Measurements from ENCODE around the gene SPRY1. TPM values are rescaled to one million over a fixed set of nuclear protein-coding genes. Genes with fewer than 3 reads are reported as not detected.
A peak's percentile ranks its signal among the peaks of the same experiment; 100 is the strongest.

Gene SPRY1
- total and polyA plus RNA-seq, 2 donors = 14.0 to 38.6 TPM

GRCh38 chr4:123386609-123387008 lies 10.0 kb upstream of the SPRY1 start:
- 79% methylated on average over 4 of the region's 4 CpGs for WGBS
- Histone ChIP-seq H3K27ac (ENCODE audit: low read depth in 1 of 2, low read length in 1 of 2) (no peak overlapping the region), H3K9me3 (ENCODE audit: control insufficient read depth in 2 of 2, insufficient read depth in 1 of 2, low read length in 1 of 2) (no peaks in the 10 kb centered on the region), H3K4me1 (ENCODE audit: control insufficient read depth in 2 of 2, insufficient read depth in 2 of 2, low read length in 2 of 2) (peaks cover 6 to 7% of the 10 kb centered on the region in 2 donors), H3K27me3 (ENCODE audit: control insufficient read depth in 2 of 2, insufficient read depth in 1 of 2, low read length in 1 of 2) (no peaks in the 10 kb centered on the region), H3K4me3 (ENCODE audit: low read length in 2 of 2) (no peak overlapping the region), H3K36me3 (ENCODE audit: control insufficient read depth in 2 of 2, insufficient read depth in 2 of 2, low read length in 1 of 2) (no peaks in the 10 kb centered on the region)
- no peak for DNase-seq (ENCODE audit: low read depth in 6 of 9, low spot score in 9 of 9)

- WGBS = 49% methylated on average over 3 of the region's 3 CpGs
- H3K27me3 ChIP-seq (ENCODE audit: control insufficient read depth in 2 of 2, insufficient read depth in 1 of 2, low read length in 1 of 2) = no peaks in the 10 kb centered on the region
- H3K4me1 ChIP-seq (ENCODE audit: control insufficient read depth in 2 of 2, insufficient read depth in 2 of 2, low read length in 2 of 2) = peaks cover 0 to 3% of the 10 kb centered on the region in 2 donors
- H3K4me3 ChIP-seq (ENCODE audit: low read length in 2 of 2) = no peak overlapping the region
- no peaks in the 10 kb centered on the region for H3K9me3 ChIP-seq (ENCODE audit: control insufficient read depth in 2 of 2, insufficient read depth in 1 of 2, low read length in 1 of 2)
- peak in 2 of 9 donors; percentile 15 to 65 for DNase-seq (ENCODE audit: low read depth in 6 of 9, low spot score in 9 of 9)
- no peak overlapping the region for H3K27ac ChIP-seq (ENCODE audit: low read depth in 1 of 2, low read length in 1 of 2)
- no peaks in the 10 kb centered on the region for H3K36me3 ChIP-seq (ENCODE audit: control insufficient read depth in 2 of 2, insufficient read depth in 2 of 2, low read length in 1 of 2)
Measured at GRCh38 chr4:123390846-123391456, 5.6 kb upstream of the SPRY1 start.

- Histone ChIP-seq H3K36me3 (ENCODE audit: control insufficient read depth in 2 of 2, insufficient read depth in 2 of 2, low read length in 1 of 2) (no peaks in the 10 kb centered on the region), H3K27ac (ENCODE audit: low read depth in 1 of 2, low read length in 1 of 2) (no peak overlapping the region), H3K9me3 (ENCODE audit: control insufficient read depth in 2 of 2, insufficient read depth in 1 of 2, low read length in 1 of 2) (no peaks in the 10 kb centered on the region), H3K27me3 (ENCODE audit: control insufficient read depth in 2 of 2, insufficient read depth in 1 of 2, low read length in 1 of 2) (no peaks in the 10 kb centered on the region), H3K4me1 (ENCODE audit: control insufficient read depth in 2 of 2, insufficient read depth in 2 of 2, low read length in 2 of 2) (no peaks in the 10 kb centered on the region), H3K4me3 (ENCODE audit: low read length in 2 of 2) (no peak overlapping the region)
- DNase-seq (ENCODE audit: low read depth in 6 of 9, low spot score in 9 of 9) = no peak
- 96% methylated on average over 5 of the region's 5 CpGs for WGBS
Measured at GRCh38 chr4:123393721-123394120, 2.9 kb upstream of the SPRY1 start.

GRCh38 chr4:123397144-123398065 lies 810 bp downstream of the SPRY1 start:
- H3K27ac ChIP-seq (ENCODE audit: low read depth in 1 of 2, low read length in 1 of 2) = peak overlapping the region; percentile 95
- peaks cover 12 to 13% of the 10 kb centered on the region in 2 donors for H3K36me3 ChIP-seq (ENCODE audit: control insufficient read depth in 2 of 2, insufficient read depth in 2 of 2, low read length in 1 of 2)
- H3K9me3 ChIP-seq (ENCODE audit: control insufficient read depth in 2 of 2, insufficient read depth in 1 of 2, low read length in 1 of 2) = no peaks in the 10 kb centered on the region
- H3K4me3 ChIP-seq (ENCODE audit: low read length in 2 of 2) = peak overlapping the region; percentile 86 to 90
- DNase-seq (ENCODE audit: low read depth in 6 of 9, low spot score in 9 of 9) = peak in 5 of 9 donors; percentile 52 to 85 (median 57)
- no peaks in the 10 kb centered on the region for H3K27me3 ChIP-seq (ENCODE audit: control insufficient read depth in 2 of 2, insufficient read depth in 1 of 2, low read length in 1 of 2)
- H3K4me1 ChIP-seq (ENCODE audit: control insufficient read depth in 2 of 2, insufficient read depth in 2 of 2, low read length in 2 of 2) = peaks cover 3 to 17% of the 10 kb centered on the region in 2 donors
- WGBS = under 1% methylated on average over 85 of the region's 85 CpGs

GRCh38 chr4:123398066-123398852 lies 1.7 kb downstream of the SPRY1 start:
- Histone ChIP-seq H3K36me3 (ENCODE audit: control insufficient read depth in 2 of 2, insufficient read depth in 2 of 2, low read length in 1 of 2) (peaks cover 19 to 22% of the 10 kb centered on the region in 2 donors), H3K27ac (ENCODE audit: low read depth in 1 of 2, low read length in 1 of 2) (peak overlapping the region; percentile 95), H3K4me1 (ENCODE audit: control insufficient read depth in 2 of 2, insufficient read depth in 2 of 2, low read length in 2 of 2) (peaks cover 3 to 19% of the 10 kb centered on the region in 2 donors), H3K9me3 (ENCODE audit: control insufficient read depth in 2 of 2, insufficient read depth in 1 of 2, low read length in 1 of 2) (no peaks in the 10 kb centered on the region), H3K4me3 (ENCODE audit: low read length in 2 of 2) (peak overlapping the region; percentile 86 to 90), H3K27me3 (ENCODE audit: control insufficient read depth in 2 of 2, insufficient read depth in 1 of 2, low read length in 1 of 2) (no peaks in the 10 kb centered on the region)
- peak in 5 of 9 donors; percentile 56 to 71 (median 69) for DNase-seq (ENCODE audit: low read depth in 6 of 9, low spot score in 9 of 9)
- WGBS = under 1% methylated on average over 94 of the region's 94 CpGs

GRCh38 chr4:123398853-123399626 lies 2.4 kb downstream of the SPRY1 start:
- Histone ChIP-seq H3K4me1 (ENCODE audit: control insufficient read depth in 2 of 2, insufficient read depth in 2 of 2, low read length in 2 of 2) (peaks cover 3 to 19% of the 10 kb centered on the region in 2 donors), H3K27me3 (ENCODE audit: control insufficient read depth in 2 of 2, insufficient read depth in 1 of 2, low read length in 1 of 2) (no peaks in the 10 kb centered on the region), H3K4me3 (ENCODE audit: low read length in 2 of 2) (peak overlapping the region; percentile 84 to 90), H3K27ac (ENCODE audit: low read depth in 1 of 2, low read length in 1 of 2) (peak overlapping the region; percentile 83 to 95), H3K36me3 (ENCODE audit: control insufficient read depth in 2 of 2, insufficient read depth in 2 of 2, low read length in 1 of 2) (peaks cover 19 to 26% of the 10 kb centered on the region in 2 donors), H3K9me3 (ENCODE audit: control insufficient read depth in 2 of 2, insufficient read depth in 1 of 2, low read length in 1 of 2) (no peaks in the 10 kb centered on the region)
- WGBS = under 1% methylated on average over 41 of the region's 41 CpGs
- peak in 3 of 9 donors; percentile 51 to 78 (median 55) for DNase-seq (ENCODE audit: low read depth in 6 of 9, low spot score in 9 of 9)

- Histone ChIP-seq H3K27me3 (ENCODE audit: control insufficient read depth in 2 of 2, insufficient read depth in 1 of 2, low read length in 1 of 2) (no peaks in the 10 kb centered on the region), H3K4me3 (ENCODE audit: low read length in 2 of 2) (peak overlapping the region; percentile 84 to 90), H3K36me3 (ENCODE audit: control insufficient read depth in 2 of 2, insufficient read depth in 2 of 2, low read length in 1 of 2) (peaks cover 19 to 30% of the 10 kb centered on the region in 2 donors), H3K9me3 (ENCODE audit: control insufficient read depth in 2 of 2, insufficient read depth in 1 of 2, low read length in 1 of 2) (no peaks in the 10 kb centered on the region), H3K27ac (ENCODE audit: low read depth in 1 of 2, low read length in 1 of 2) (peak overlapping the region; percentile 83 to 95), H3K4me1 (ENCODE audit: control insufficient read depth in 2 of 2, insufficient read depth in 2 of 2, low read length in 2 of 2) (peaks cover 3 to 19% of the 10 kb centered on the region in 2 donors)
- 2% methylated on average over 22 of the region's 22 CpGs for WGBS
- peak in 1 of 9 donors; percentile 59 for DNase-seq (ENCODE audit: low read depth in 6 of 9, low spot score in 9 of 9)
Measured at GRCh38 chr4:123399627-123400358, 3.2 kb downstream of the SPRY1 start.

Measured in thymus (tissue), 11 donors.